ENCODE results near the gene EPB41L3.

Gene EPB41L3

GRCh38 chr18:5518899-5519371, 24.9 kb downstream of the EPB41L3 start:
- TF ChIP-seq ZBTB7A (IDR thresholded peaks at IDR 0.05; ENCODE audit: low read depth): no peak
- TF ChIP-seq USF1 (IDR thresholded peaks at IDR 0.05): no peak
- TF ChIP-seq FOXM1 (IDR thresholded peaks at IDR 0.05; ENCODE audit: borderline replicate concordance, low read depth): no peak
- TF ChIP-seq CREB1 (IDR thresholded peaks at IDR 0.05; ENCODE audit: low read depth): no peak
- TF ChIP-seq MAX (IDR thresholded peaks at IDR 0.05): no peak
- no peak for TF ChIP-seq CEBPB (IDR thresholded peaks at IDR 0.05)
- TF ChIP-seq REST (IDR thresholded peaks at IDR 0.05; ENCODE audit: low read depth): no peak
- no peak for TF ChIP-seq TCF12 (IDR thresholded peaks at IDR 0.05; ENCODE audit: low read depth)
- no peak for TF ChIP-seq RAD21 (IDR thresholded peaks at IDR 0.05; ENCODE audit: low read depth)
- TF ChIP-seq TAF1 (IDR thresholded peaks at IDR 0.05; ENCODE audit: low read depth): no peak
- TF ChIP-seq EGR1 (IDR thresholded peaks at IDR 0.05): no peak
- TF ChIP-seq TEAD4 (IDR thresholded peaks at IDR 0.05): no peak
- TF ChIP-seq YY1 (IDR thresholded peaks at IDR 0.05; ENCODE audit: low read depth): no peak
- TF ChIP-seq EP300 (IDR thresholded peaks at IDR 0.05; ENCODE audit: borderline replicate concordance): no peak
- no peak for TF ChIP-seq NFIC (IDR thresholded peaks at IDR 0.05)

- TF ChIP-seq FOXM1 (IDR thresholded peaks at IDR 0.05; ENCODE audit: borderline replicate concordance, low read depth): no peak
- no peak for TF ChIP-seq TEAD4 (IDR thresholded peaks at IDR 0.05)
- no peak for TF ChIP-seq RAD21 (IDR thresholded peaks at IDR 0.05; ENCODE audit: low read depth)
- no peak for TF ChIP-seq NFIC (IDR thresholded peaks at IDR 0.05)
- no peak for TF ChIP-seq YY1 (IDR thresholded peaks at IDR 0.05; ENCODE audit: low read depth)
- no peak for TF ChIP-seq CREB1 (IDR thresholded peaks at IDR 0.05; ENCODE audit: low read depth)
- TF ChIP-seq MAX (IDR thresholded peaks at IDR 0.05): no peak
- no peak for TF ChIP-seq EP300 (IDR thresholded peaks at IDR 0.05; ENCODE audit: borderline replicate concordance)
- no peak for TF ChIP-seq TCF12 (IDR thresholded peaks at IDR 0.05; ENCODE audit: low read depth)
- no peak for TF ChIP-seq USF1 (IDR thresholded peaks at IDR 0.05)
- no peak for TF ChIP-seq CEBPB (IDR thresholded peaks at IDR 0.05)
These were observed 25.5 kb downstream of the EPB41L3 start for GRCh38 chr18:5518179-5518770.

GRCh38 chr18:5516841-5517240, 27.0 kb downstream of the EPB41L3 start:
- TF ChIP-seq MAX (IDR thresholded peaks at IDR 0.05): no peak
- no peak for TF ChIP-seq TEAD4 (IDR thresholded peaks at IDR 0.05)
- no peak for TF ChIP-seq ZBTB7A (IDR thresholded peaks at IDR 0.05; ENCODE audit: low read depth)
- TF ChIP-seq TAF1 (IDR thresholded peaks at IDR 0.05; ENCODE audit: low read depth): no peak
- TF ChIP-seq REST (IDR thresholded peaks at IDR 0.05; ENCODE audit: low read depth): no peak
- no peak for TF ChIP-seq CREB1 (IDR thresholded peaks at IDR 0.05; ENCODE audit: low read depth)
- TF ChIP-seq USF1 (IDR thresholded peaks at IDR 0.05): no peak
- no peak for TF ChIP-seq NFIC (IDR thresholded peaks at IDR 0.05)
- no peak for TF ChIP-seq CEBPB (IDR thresholded peaks at IDR 0.05)
- TF ChIP-seq YY1 (IDR thresholded peaks at IDR 0.05; ENCODE audit: low read depth): no peak
- TF ChIP-seq EP300 (IDR thresholded peaks at IDR 0.05; ENCODE audit: borderline replicate concordance): no peak
- TF ChIP-seq RAD21 (IDR thresholded peaks at IDR 0.05; ENCODE audit: low read depth): no peak
- no peak for TF ChIP-seq FOXM1 (IDR thresholded peaks at IDR 0.05; ENCODE audit: borderline replicate concordance, low read depth)

GRCh38 chr18:5515011-5515784, 28.6 kb downstream of the EPB41L3 start:
- TF ChIP-seq TEAD4 (IDR thresholded peaks at IDR 0.05) (no peak), MAX (IDR thresholded peaks at IDR 0.05) (no peak), EGR1 (IDR thresholded peaks at IDR 0.05) (no peak), TCF12 (IDR thresholded peaks at IDR 0.05; ENCODE audit: low read depth) (no peak), FOXM1 (IDR thresholded peaks at IDR 0.05; ENCODE audit: borderline replicate concordance, low read depth) (no peak), CREB1 (IDR thresholded peaks at IDR 0.05; ENCODE audit: low read depth) (no peak), ZBTB7A (IDR thresholded peaks at IDR 0.05; ENCODE audit: low read depth) (no peak), RAD21 (IDR thresholded peaks at IDR 0.05; ENCODE audit: low read depth) (no peak), USF1 (IDR thresholded peaks at IDR 0.05) (no peak), TAF1 (IDR thresholded peaks at IDR 0.05; ENCODE audit: low read depth) (no peak), YY1 (IDR thresholded peaks at IDR 0.05; ENCODE audit: low read depth) (no peak), EP300 (IDR thresholded peaks at IDR 0.05; ENCODE audit: borderline replicate concordance) (no peak), NFIC (IDR thresholded peaks at IDR 0.05) (no peak), REST (IDR thresholded peaks at IDR 0.05; ENCODE audit: low read depth) (no peak), CEBPB (IDR thresholded peaks at IDR 0.05) (no peak)

Measured in Ishikawa (cell line).